ENCODE results near the gene RBP5. TPM values are rescaled to one million over a fixed set of nuclear protein-coding genes. Genes with fewer than 3 reads are reported as not detected.

The RBP5 gene
- polyA plus RNA-seq, 2 of the 4 experiments (the other 2 are of a cell fraction) = 0.25 TPM; not detected in 1

GRCh38 chr12:7100239-7100638 is 28.4 kb downstream of the RBP5 start:
- 82% methylated on average over 4 of the region's 4 CpGs for WGBS (ENCODE audit: missing lambda C conversion rate)
- POLR2A ChIA-PET = no interaction called here

GRCh38 chr12:7099290-7099996 is 29.2 kb downstream of the RBP5 start:
- 93% methylated on average over 9 of the region's 9 CpGs for WGBS (ENCODE audit: missing lambda C conversion rate)
- no peaks in the 10 kb centered on the region for H3K9me3 ChIP-seq
- no peak overlapping the region for H3K4me3 ChIP-seq
- FAIRE-seq = no peak
- DNase-seq (ENCODE audit: low read depth in 1 of 2, low spot score in 1 of 2) = no peak
- no peak overlapping the region for H3K4me2 ChIP-seq
- TF ChIP-seq HES2 (IDR thresholded peaks at IDR 0.05) (no peak), POLR2AphosphoS2 (conservative IDR thresholded peaks at IDR 0.05; ENCODE audit: low read length) (no peak), BHLHE40 (IDR thresholded peaks at IDR 0.05; ENCODE audit: low read depth, low read length) (no peak), JUN (IDR thresholded peaks at IDR 0.05) (no peak), HOXB5 (CRISPR knock-in tag; IDR thresholded peaks at IDR 0.05) (no peak), JUNB (IDR thresholded peaks at IDR 0.05) (no peak), RAD21 (conservative IDR thresholded peaks at IDR 0.05 in 1 of 2, IDR thresholded peaks at IDR 0.05 in 1 of 2) (no peak), ESRRA (IDR thresholded peaks at IDR 0.05; ENCODE audit: borderline replicate concordance, low read length) (no peak), POLR2A (IDR thresholded peaks at IDR 0.05; ENCODE audit: low read length) (no peak), EHF (CRISPR knock-in tag; IDR thresholded peaks at IDR 0.05) (no peak), KDM5A (IDR thresholded peaks at IDR 0.05) (no peak), CHD4 (IDR thresholded peaks at IDR 0.05; ENCODE audit: borderline replicate concordance) (no peak), EHMT2 (IDR thresholded peaks at IDR 0.05; ENCODE audit: low read depth) (no peak), MAFK (IDR thresholded peaks at IDR 0.05; ENCODE audit: partially characterized antibody) (no peak), BCL3 (IDR thresholded peaks at IDR 0.05) (no peak), TFCP2L1 (CRISPR knock-in tag; IDR thresholded peaks at IDR 0.05) (no peak)
- TF ChIP-seq, protein P1, sequence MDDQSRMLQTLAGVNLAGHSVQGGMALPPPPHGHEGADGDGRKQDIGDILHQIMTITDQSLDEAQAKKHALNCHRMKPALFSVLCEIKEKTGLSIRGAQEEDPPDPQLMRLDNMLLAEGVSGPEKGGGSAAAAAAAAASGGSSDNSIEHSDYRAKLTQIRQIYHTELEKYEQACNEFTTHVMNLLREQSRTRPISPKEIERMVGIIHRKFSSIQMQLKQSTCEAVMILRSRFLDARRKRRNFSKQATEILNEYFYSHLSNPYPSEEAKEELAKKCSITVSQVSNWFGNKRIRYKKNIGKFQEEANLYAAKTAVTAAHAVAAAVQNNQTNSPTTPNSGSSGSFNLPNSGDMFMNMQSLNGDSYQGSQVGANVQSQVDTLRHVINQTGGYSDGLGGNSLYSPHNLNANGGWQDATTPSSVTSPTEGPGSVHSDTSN (IDR thresholded peaks at IDR 0.05) = no peak
- POLR2A ChIA-PET = interaction anchor here (0.7 kb wide), 1 partner anchor 10 kb away, joined by 3 read pairs; the partner anchor contains the start of gene C1RL
- no peak overlapping the region for H3K27ac ChIP-seq
- peaks cover 13% of the 10 kb centered on the region; the same call in 2 of the 3 replicates for H3K4me1 ChIP-seq
- CTCF ChIA-PET = interaction anchor here (1.0 to 2.1 kb wide), 7 partner anchors 9 to 38 kb away, joined by 3 to 9 read pairs (median 6); partner anchors contain the start of genes C1RL and C1S
- no peak for ATAC-seq

More at GRCh38 chr12:7100239-7100638, 28.4 kb downstream of the RBP5 start:
- FAIRE-seq = no peak
- ATAC-seq = no peak
- Histone ChIP-seq H3K4me2 (no peak overlapping the region), H3K4me1 (peaks cover 13% of the 10 kb centered on the region; the same call in 2 of the 3 replicates), H3K27ac (no peak overlapping the region), H3K9me3 (no peaks in the 10 kb centered on the region), H3K4me3 (no peak overlapping the region)
- no peak for TF ChIP-seq USF2 (IDR thresholded peaks at IDR 0.05)
- TF ChIP-seq RAD21 (conservative IDR thresholded peaks at IDR 0.05 in 1 of 2, IDR thresholded peaks at IDR 0.05 in 1 of 2) = no peak
- TF ChIP-seq CEBPB (IDR thresholded peaks at IDR 0.05) = no peak
- TF ChIP-seq EP300 (IDR thresholded peaks at IDR 0.05) = no peak
- TF ChIP-seq EHMT2 (IDR thresholded peaks at IDR 0.05; ENCODE audit: low read depth) = no peak
- TF ChIP-seq RNF2 (IDR thresholded peaks at IDR 0.05; ENCODE audit: borderline replicate concordance, low read depth) = no peak
- no peak for DNase-seq (ENCODE audit: low read depth in 1 of 2, low spot score in 1 of 2)
- CTCF ChIA-PET = interaction anchor here (1.0 to 2.1 kb wide), 5 partner anchors 8 to 39 kb away, joined by 4 to 9 read pairs (median 6); partner anchors contain the start of genes C1RL and C1S

Measured in A549 (cell line).